ENCODE measurements around the gene FLT1.

- TF ChIP-seq CTCF (conservative IDR thresholded peaks at IDR 0.05; ENCODE audit: low read length): no peak
- no peak for TF ChIP-seq EZH2phosphoT487 (IDR thresholded peaks at IDR 0.05; ENCODE audit: borderline replicate concordance, low read depth, low read length)
Observed at GRCh38 chr13:28474491-28475134, 20.3 kb downstream of the FLT1 start.

Data from OCI-LY7 (cell line).